HuH-7 (cell line): ENCODE measurements around the gene ODC1.

Source experiments
- DNase-seq: peaks from one replicate; pipeline ENCODE4 v3.0.0; 2011; ENCODE audit warnings: low spot score

Gene ODC1

GRCh38 chr2:10400002-10400401, 48.1 kb downstream of the ODC1 start:
- no peak for DNase-seq

- no peak for DNase-seq
Measured at GRCh38 chr2:10399358-10399757, 48.8 kb downstream of the ODC1 start.

GRCh38 chr2:10398496-10398895, 49.6 kb downstream of the ODC1 start:
- DNase-seq, result no peak

- DNase-seq, result no peak
Measured at GRCh38 chr2:10397878-10398277, 50.2 kb downstream of the ODC1 start.

- DNase-seq, result no peak
Measured at GRCh38 chr2:10397297-10397875, 50.7 kb downstream of the ODC1 start.

GRCh38 chr2:10396464-10396863, 51.7 kb downstream of the ODC1 start:
- DNase-seq, result no peak

DNA sequence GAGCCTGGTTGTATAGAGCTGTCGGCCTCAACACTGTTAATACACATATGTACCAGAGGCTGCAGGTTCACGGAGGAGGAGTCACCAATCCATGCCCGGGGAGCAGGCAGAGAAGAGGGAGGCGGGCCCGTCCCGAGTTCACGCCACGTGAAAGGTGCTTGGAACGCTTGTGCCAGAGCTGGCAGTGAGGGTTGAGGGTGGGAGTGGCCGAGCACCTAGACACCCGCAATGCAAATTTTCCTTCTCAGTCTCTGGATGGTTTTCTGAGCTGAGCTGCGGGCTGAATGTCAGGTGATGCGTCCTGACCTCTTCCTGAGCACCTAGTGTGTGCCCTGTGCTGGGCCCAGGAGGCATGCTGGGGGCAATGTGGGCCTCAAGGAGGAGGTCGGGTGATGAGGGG, 52.2 kb downstream of the ODC1 start:
- DNase-seq, result no peak

GRCh38 chr2:10393640-10393982, 54.5 kb downstream of the ODC1 start:
- DNase-seq, result no peak

GRCh38 chr2:10392951-10393639, 55.0 kb downstream of the ODC1 start:
- DNase-seq, result no peak

DNA sequence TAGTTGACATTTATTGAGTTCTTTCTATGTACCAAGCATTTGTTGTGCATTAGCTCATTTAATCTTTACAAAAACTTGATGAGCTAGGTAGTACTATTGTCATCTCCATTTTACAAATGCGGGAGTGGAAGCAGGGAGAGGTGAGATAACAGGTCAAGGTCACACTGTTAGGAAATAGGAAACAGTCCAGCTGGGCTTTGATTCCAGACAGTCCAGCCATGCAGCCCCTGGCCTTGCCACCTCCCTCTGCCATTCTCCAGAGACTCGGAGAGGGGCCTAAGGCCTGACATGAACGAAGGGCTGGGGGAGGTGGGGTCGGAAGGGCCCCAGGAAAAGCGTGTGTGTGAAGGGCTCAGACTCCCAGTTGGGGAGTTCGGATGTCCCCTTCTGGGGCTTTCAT, 55.6 kb downstream of the ODC1 start:
- DNase-seq, result no peak

DNA sequence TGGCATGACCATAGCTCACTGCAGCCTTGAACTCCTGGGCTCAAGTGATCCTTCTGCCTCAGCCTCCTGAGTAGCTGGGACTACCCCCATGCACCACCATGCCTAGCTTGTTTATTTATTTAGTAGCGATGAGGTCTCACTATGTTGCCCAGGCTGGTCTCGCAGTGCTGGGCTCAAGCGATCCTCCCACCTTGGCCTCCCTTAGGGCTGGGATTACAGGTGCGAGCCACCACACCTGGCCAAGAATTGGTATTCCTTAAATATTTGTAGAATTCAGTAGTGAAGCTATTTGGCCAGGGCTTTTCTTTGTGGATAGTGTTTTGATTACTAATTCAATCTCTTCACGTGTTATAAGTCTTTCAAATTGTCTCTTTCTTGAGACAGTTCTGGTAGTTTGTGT, 56.0 kb downstream of the ODC1 start:
- no peak for DNase-seq

- DNase-seq, result no peak
Measured at GRCh38 chr2:10390369-10390801, 57.7 kb downstream of the ODC1 start.
